Trophoblast cell (in vitro differentiated cells and primary cell): ENCODE results near the gene EIF5.

Source experiments
- DNase-seq, 2 donors: peaks; one replicate each; pipeline ENCODE4 v3.0.0-alpha.2; 2016
- H2AFZ ChIP-seq: 2 replicates; pipeline ENCODE4 v1.6.1; 2013; ENCODE audit warnings: low read length, moderate library complexity, mild to moderate bottlenecking; ENCODE audit not compliant: insufficient read depth, poor library complexity
- H2AK5ac ChIP-seq: 2 replicates; pipeline ENCODE4 v1.6.1; 2013; ENCODE audit warnings: mild to moderate bottlenecking, low read length
- H2BK120ac ChIP-seq: 2 replicates; pipeline ENCODE4 v1.6.1; 2013; ENCODE audit warnings: low read length, mild to moderate bottlenecking, moderate library complexity; ENCODE audit not compliant: insufficient read depth, poor library complexity
- H2BK12ac ChIP-seq: 2 replicates; pipeline ENCODE4 v1.6.1; 2013; ENCODE audit warnings: mild to moderate bottlenecking, low read length, moderate library complexity
- H2BK5ac ChIP-seq: 2 replicates; pipeline ENCODE4 v1.6.1; 2013; ENCODE audit warnings: low read length, low read depth, moderate library complexity, mild to moderate bottlenecking; ENCODE audit not compliant: poor library complexity
- H3K14ac ChIP-seq: 2 replicates; pipeline ENCODE4 v1.6.1; 2013; ENCODE audit warnings: mild to moderate bottlenecking, low read length
- H3K18ac ChIP-seq: 2 replicates; pipeline ENCODE4 v1.6.1; 2013; ENCODE audit warnings: mild to moderate bottlenecking, low read length
- H3K23ac ChIP-seq: 2 replicates; pipeline ENCODE4 v1.6.1; 2013; ENCODE audit warnings: low read length
- H3K27ac ChIP-seq: 2 replicates; pipeline ENCODE4 v1.5.1; 2013; ENCODE audit warnings: low read depth, mild to moderate bottlenecking, inconsistent platforms, low read length, moderate library complexity
- H3K27me3 ChIP-seq: 2 replicates; pipeline ENCODE4 v1.6.1; 2013; ENCODE audit warnings: inconsistent platforms, mild to moderate bottlenecking, low read length, moderate library complexity; ENCODE audit not compliant: insufficient read depth
- H3K36me3 ChIP-seq, 2 experiments: 1 replicate in 1 of 2; 2 replicates in 1 of 2; pipeline ENCODE4 v1.6.1; 2013; ENCODE audit warnings: low read length in 2 of 2, mild to moderate bottlenecking in 2 of 2, moderate library complexity in 1 of 2; ENCODE audit not compliant: insufficient read depth in 2 of 2, control insufficient read depth in 1 of 2
- H3K4ac ChIP-seq: 2 replicates; pipeline ENCODE4 v1.6.1; 2013; ENCODE audit warnings: low read depth, mild to moderate bottlenecking, low read length, moderate library complexity
- H3K4me1 ChIP-seq, 2 experiments: 1 replicate in 1 of 2; 2 replicates in 1 of 2; pipeline ENCODE4 v1.6.1; 2013; ENCODE audit warnings: low read length in 2 of 2, mild to moderate bottlenecking in 2 of 2, moderate library complexity in 1 of 2; ENCODE audit not compliant: insufficient read depth in 2 of 2, control insufficient read depth in 1 of 2
- H3K4me2 ChIP-seq: 2 replicates; pipeline ENCODE4 v1.6.1; 2013; ENCODE audit warnings: inconsistent platforms, mild to moderate bottlenecking, low read length, moderate library complexity
- H3K4me3 ChIP-seq: 2 replicates; pipeline ENCODE4 v1.5.1; 2013; ENCODE audit warnings: mild to moderate bottlenecking, low read depth, low read length, inconsistent platforms
- H3K79me1 ChIP-seq: one replicate; pipeline ENCODE4 v1.6.1; 2013; ENCODE audit warnings: low read length
- H3K79me2 ChIP-seq: 2 replicates; pipeline ENCODE4 v1.6.1; 2013; ENCODE audit warnings: low read length, mild to moderate bottlenecking; ENCODE audit not compliant: control insufficient read depth, insufficient read depth, poor library complexity
- H3K9ac ChIP-seq: 2 replicates; pipeline ENCODE4 v1.6.1; 2013; ENCODE audit warnings: mild to moderate bottlenecking, low read length
- H3K9me3 ChIP-seq: 2 replicates; pipeline ENCODE4 v1.6.1; 2013; ENCODE audit warnings: low read depth, mild to moderate bottlenecking, control low read depth, inconsistent platforms, low read length; ENCODE audit not compliant: insufficient read depth
- H4K12ac ChIP-seq: 2 replicates; pipeline ENCODE4 v1.6.1; 2013; ENCODE audit warnings: low read depth, mild to moderate bottlenecking, low read length, moderate library complexity
- H4K8ac ChIP-seq: 2 replicates; pipeline ENCODE4 v1.6.1; 2013; ENCODE audit warnings: low read depth, mild to moderate bottlenecking, low read length, moderate library complexity
- H4K91ac ChIP-seq: one replicate; pipeline ENCODE4 v1.6.1; 2013; ENCODE audit warnings: low read depth, mild to moderate bottlenecking, low read length, moderate library complexity
- WGBS: extraction: QIAGEN DNeasy Blood & Tissue Kit; methylation state at CpG from one replicate; pipeline ENCODE4 v1.1.7; 2013; ENCODE audit warnings: missing lambda C conversion rate; ENCODE audit not compliant: insufficient read length, insufficient coverage; ENCODE audit errors: extremely low coverage; 5-methylcytosine and 5-hydroxymethylcytosine counted together

Gene EIF5

GRCh38 chr14:103317976-103318580 lies 16.0 kb upstream of the EIF5 start:
- H3K4me2 ChIP-seq = no peak overlapping the region
- H3K27me3 ChIP-seq = no peaks in the 10 kb centered on the region
- H3K27ac ChIP-seq = no peak overlapping the region
- no peak overlapping the region for H3K14ac ChIP-seq
- H3K4ac ChIP-seq = no peak overlapping the region
- no peak overlapping the region for H3K9ac ChIP-seq
- H3K9me3 ChIP-seq = no peaks in the 10 kb centered on the region
- no peak overlapping the region for H3K23ac ChIP-seq
- H2AK5ac ChIP-seq = no peak overlapping the region
- no peak for DNase-seq
- H4K8ac ChIP-seq = no peak overlapping the region
- no peaks in the 10 kb centered on the region for H3K36me3 ChIP-seq
- H4K12ac ChIP-seq = no peak overlapping the region
- no peak overlapping the region for H2BK12ac ChIP-seq
- no peaks in the 10 kb centered on the region for H3K4me1 ChIP-seq
- H2AFZ ChIP-seq = no peak overlapping the region
- H4K91ac ChIP-seq = no peak overlapping the region
- no peak overlapping the region for H3K4me3 ChIP-seq
- WGBS = no CpG with 5 or more reads among the region's 10 CpGs
- no peaks in the 10 kb centered on the region for H3K79me2 ChIP-seq
- no peak overlapping the region for H3K18ac ChIP-seq
- no peak overlapping the region for H2BK120ac ChIP-seq
- no peaks in the 10 kb centered on the region for H3K79me1 ChIP-seq
- no peak overlapping the region for H2BK5ac ChIP-seq

DNA sequence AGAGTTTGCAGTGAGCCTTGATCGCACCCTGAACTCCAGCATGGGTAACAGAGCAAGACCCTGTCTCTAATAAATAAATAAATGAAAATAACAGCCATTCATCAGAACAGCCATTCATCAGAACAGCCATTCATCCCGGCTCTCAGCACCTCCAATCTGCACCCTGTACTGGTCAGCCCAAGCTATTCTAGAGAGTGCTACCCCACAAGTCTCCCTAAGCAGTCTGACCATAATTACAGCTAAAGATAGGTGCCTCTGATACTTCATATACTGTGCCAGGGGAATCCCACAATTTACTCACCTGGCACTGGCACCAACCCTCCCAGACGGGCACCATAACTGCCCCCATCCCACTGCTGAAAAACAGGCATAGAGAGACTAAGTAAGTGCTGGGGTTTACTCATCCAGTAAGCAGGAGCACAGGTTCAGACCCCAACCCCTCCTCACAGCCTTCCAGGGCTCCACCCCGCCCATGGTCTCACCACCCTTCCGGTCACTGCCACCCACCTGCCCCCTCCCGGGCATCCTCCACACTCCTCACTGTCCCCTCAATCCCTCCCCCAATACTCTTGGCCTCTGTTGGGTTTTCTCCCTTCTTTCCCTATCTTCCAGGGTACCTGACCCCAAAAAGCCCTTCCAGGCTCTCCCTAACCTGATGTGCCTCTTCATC lies 15.2 kb upstream of the EIF5 start:
- no peak for DNase-seq
- no peaks in the 10 kb centered on the region for H3K79me1 ChIP-seq
- H3K4me3 ChIP-seq = no peak overlapping the region
- no peaks in the 10 kb centered on the region for H3K9me3 ChIP-seq
- H2BK120ac ChIP-seq = no peak overlapping the region
- no peak overlapping the region for H3K18ac ChIP-seq
- H4K8ac ChIP-seq = no peak overlapping the region
- H4K12ac ChIP-seq = no peak overlapping the region
- no peak overlapping the region for H3K27ac ChIP-seq
- no CpG with 5 or more reads among the region's 6 CpGs for WGBS
- H3K23ac ChIP-seq = no peak overlapping the region
- no peak overlapping the region for H3K9ac ChIP-seq
- H2AFZ ChIP-seq = no peak overlapping the region
- H4K91ac ChIP-seq = no peak overlapping the region
- no peak overlapping the region for H3K14ac ChIP-seq
- no peaks in the 10 kb centered on the region for H3K36me3 ChIP-seq
- H2AK5ac ChIP-seq = no peak overlapping the region
- no peak overlapping the region for H2BK12ac ChIP-seq
- no peaks in the 10 kb centered on the region for H3K79me2 ChIP-seq
- H2BK5ac ChIP-seq = no peak overlapping the region
- H3K4ac ChIP-seq = no peak overlapping the region
- no peak overlapping the region for H3K4me2 ChIP-seq
- H3K27me3 ChIP-seq = no peaks in the 10 kb centered on the region
- no peaks in the 10 kb centered on the region for H3K4me1 ChIP-seq

DNA sequence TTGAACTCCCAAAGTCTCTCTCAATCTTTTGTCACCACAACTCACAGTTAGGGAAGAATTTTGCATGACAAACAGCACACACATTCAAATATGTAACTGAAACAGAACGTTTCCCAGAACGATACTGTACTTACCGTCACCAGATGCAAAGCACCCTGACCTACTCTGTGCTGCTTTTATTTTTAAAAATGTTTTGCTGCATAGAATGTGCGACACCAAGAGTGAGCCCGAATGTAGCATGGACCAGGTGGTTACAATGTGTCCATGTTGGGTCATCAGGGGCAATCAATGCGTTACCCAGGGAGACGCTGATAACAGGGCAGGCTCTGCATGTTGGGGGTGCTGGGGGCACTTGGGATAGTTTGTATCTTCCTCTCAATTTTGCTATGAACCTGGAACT lies 14.6 kb upstream of the EIF5 start:
- no CpG with 5 or more reads among the region's 7 CpGs for WGBS
- H3K4me2 ChIP-seq = no peak overlapping the region
- H2AFZ ChIP-seq = no peak overlapping the region
- H3K4me3 ChIP-seq = no peak overlapping the region
- H3K79me2 ChIP-seq = no peaks in the 10 kb centered on the region
- no peaks in the 10 kb centered on the region for H3K4me1 ChIP-seq
- no peaks in the 10 kb centered on the region for H3K27me3 ChIP-seq
- no peak overlapping the region for H4K12ac ChIP-seq
- no peak overlapping the region for H3K27ac ChIP-seq
- no peaks in the 10 kb centered on the region for H3K79me1 ChIP-seq
- H3K23ac ChIP-seq = no peak overlapping the region
- no peaks in the 10 kb centered on the region for H3K36me3 ChIP-seq
- H2BK120ac ChIP-seq = no peak overlapping the region
- no peak for DNase-seq
- H2BK5ac ChIP-seq = no peak overlapping the region
- no peak overlapping the region for H3K4ac ChIP-seq
- no peak overlapping the region for H4K91ac ChIP-seq
- H3K9ac ChIP-seq = no peak overlapping the region
- H3K9me3 ChIP-seq = no peaks in the 10 kb centered on the region
- no peak overlapping the region for H4K8ac ChIP-seq
- H3K14ac ChIP-seq = no peak overlapping the region
- no peak overlapping the region for H2BK12ac ChIP-seq
- H2AK5ac ChIP-seq = no peak overlapping the region
- no peak overlapping the region for H3K18ac ChIP-seq

GRCh38 chr14:103326078-103326477 lies 8.0 kb upstream of the EIF5 start:
- H3K4me1 ChIP-seq = no peaks in the 10 kb centered on the region
- DNase-seq = no peak
- H2BK12ac ChIP-seq = no peak overlapping the region
- no peak overlapping the region for H3K4me2 ChIP-seq
- H2BK5ac ChIP-seq = no peak overlapping the region
- H3K14ac ChIP-seq = no peak overlapping the region
- no peaks in the 10 kb centered on the region for H3K27me3 ChIP-seq
- H3K18ac ChIP-seq = no peak overlapping the region
- no peak overlapping the region for H2AFZ ChIP-seq
- H3K23ac ChIP-seq = no peak overlapping the region
- H3K27ac ChIP-seq = no peak overlapping the region
- no peak overlapping the region for H2AK5ac ChIP-seq
- no peaks in the 10 kb centered on the region for H3K79me1 ChIP-seq
- no peak overlapping the region for H4K8ac ChIP-seq
- no peaks in the 10 kb centered on the region for H3K79me2 ChIP-seq
- no CpG with 5 or more reads among the region's 3 CpGs for WGBS
- no peak overlapping the region for H3K4ac ChIP-seq
- no peak overlapping the region for H3K4me3 ChIP-seq
- H4K12ac ChIP-seq = no peak overlapping the region
- H3K9me3 ChIP-seq = peaks cover 8% of the 10 kb centered on the region
- no peak overlapping the region for H2BK120ac ChIP-seq
- no peak overlapping the region for H4K91ac ChIP-seq
- no peaks in the 10 kb centered on the region for H3K36me3 ChIP-seq
- no peak overlapping the region for H3K9ac ChIP-seq
